ENCODE data around the gene ASPN.

DNA sequence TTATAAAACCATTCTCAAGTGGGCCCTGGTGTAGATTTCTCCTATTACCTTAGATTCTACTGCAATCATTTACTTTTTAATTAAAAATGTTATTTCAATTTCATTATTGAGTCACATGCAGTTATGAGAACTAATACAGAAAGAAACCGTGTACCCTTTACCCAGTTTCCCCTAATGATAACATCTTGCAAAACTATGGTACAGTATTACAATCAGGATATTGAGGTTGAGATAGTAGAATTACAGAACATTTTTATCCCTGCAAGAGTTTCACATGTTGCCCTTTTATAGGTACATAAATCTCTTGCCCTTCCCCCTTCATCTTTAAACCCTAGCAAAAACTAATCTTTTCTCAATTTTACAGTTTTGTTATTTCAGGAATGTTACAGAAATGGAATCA lies 47.0 kb downstream of the ASPN start:
- TF ChIP-seq, protein P1, sequence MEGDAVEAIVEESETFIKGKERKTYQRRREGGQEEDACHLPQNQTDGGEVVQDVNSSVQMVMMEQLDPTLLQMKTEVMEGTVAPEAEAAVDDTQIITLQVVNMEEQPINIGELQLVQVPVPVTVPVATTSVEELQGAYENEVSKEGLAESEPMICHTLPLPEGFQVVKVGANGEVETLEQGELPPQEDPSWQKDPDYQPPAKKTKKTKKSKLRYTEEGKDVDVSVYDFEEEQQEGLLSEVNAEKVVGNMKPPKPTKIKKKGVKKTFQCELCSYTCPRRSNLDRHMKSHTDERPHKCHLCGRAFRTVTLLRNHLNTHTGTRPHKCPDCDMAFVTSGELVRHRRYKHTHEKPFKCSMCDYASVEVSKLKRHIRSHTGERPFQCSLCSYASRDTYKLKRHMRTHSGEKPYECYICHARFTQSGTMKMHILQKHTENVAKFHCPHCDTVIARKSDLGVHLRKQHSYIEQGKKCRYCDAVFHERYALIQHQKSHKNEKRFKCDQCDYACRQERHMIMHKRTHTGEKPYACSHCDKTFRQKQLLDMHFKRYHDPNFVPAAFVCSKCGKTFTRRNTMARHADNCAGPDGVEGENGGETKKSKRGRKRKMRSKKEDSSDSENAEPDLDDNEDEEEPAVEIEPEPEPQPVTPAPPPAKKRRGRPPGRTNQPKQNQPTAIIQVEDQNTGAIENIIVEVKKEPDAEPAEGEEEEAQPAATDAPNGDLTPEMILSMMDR (IDR thresholded peaks at IDR 0.05), result no peak
- no peak for TF ChIP-seq POLR2A (IDR thresholded peaks at IDR 0.05)

Data from uterus (tissue), 2 donors.